ENCODE data around the gene NAPEPLD.
"Not testable (repeated sequence)": the region's sequence is repeated elsewhere in the genome, so short reads cannot be mapped to it uniquely, and the experiment has no call there.

The NAPEPLD gene

GRCh38 chr7:103065667-103066066 lies 83.2 kb downstream of the NAPEPLD start:
- DNase-seq (ENCODE audit: low read depth), result peak; percentile 68

GRCh38 chr7:103063895-103064294 lies 85.0 kb downstream of the NAPEPLD start:
- DNase-seq (ENCODE audit: low read depth), result peak; percentile 15

- no peak for DNase-seq (ENCODE audit: low read depth)
Measured at GRCh38 chr7:103059471-103059870, 89.4 kb downstream of the NAPEPLD start.

- DNase-seq (ENCODE audit: low read depth), result no peak
Measured at GRCh38 chr7:103058122-103058521, 90.8 kb downstream of the NAPEPLD start.

- DNase-seq (ENCODE audit: low read depth), result not testable (repeated sequence)
Measured at GRCh38 chr7:103056006-103056405, 92.9 kb downstream of the NAPEPLD start.

GRCh38 chr7:103051519-103051918 lies 97.4 kb downstream of the NAPEPLD start:
- DNase-seq (ENCODE audit: low read depth), result no peak
